Measurements from ENCODE around the gene FOXP4. TPM values are rescaled to one million over a fixed set of nuclear protein-coding genes. Genes with fewer than 3 reads are reported as not detected.

FOXP4 gene, protein sequence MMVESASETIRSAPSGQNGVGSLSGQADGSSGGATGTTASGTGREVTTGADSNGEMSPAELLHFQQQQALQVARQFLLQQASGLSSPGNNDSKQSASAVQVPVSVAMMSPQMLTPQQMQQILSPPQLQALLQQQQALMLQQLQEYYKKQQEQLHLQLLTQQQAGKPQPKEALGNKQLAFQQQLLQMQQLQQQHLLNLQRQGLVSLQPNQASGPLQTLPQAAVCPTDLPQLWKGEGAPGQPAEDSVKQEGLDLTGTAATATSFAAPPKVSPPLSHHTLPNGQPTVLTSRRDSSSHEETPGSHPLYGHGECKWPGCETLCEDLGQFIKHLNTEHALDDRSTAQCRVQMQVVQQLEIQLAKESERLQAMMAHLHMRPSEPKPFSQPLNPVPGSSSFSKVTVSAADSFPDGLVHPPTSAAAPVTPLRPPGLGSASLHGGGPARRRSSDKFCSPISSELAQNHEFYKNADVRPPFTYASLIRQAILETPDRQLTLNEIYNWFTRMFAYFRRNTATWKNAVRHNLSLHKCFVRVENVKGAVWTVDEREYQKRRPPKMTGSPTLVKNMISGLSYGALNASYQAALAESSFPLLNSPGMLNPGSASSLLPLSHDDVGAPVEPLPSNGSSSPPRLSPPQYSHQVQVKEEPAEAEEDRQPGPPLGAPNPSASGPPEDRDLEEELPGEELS
- 19.5 TPM for total RNA-seq

DNA sequence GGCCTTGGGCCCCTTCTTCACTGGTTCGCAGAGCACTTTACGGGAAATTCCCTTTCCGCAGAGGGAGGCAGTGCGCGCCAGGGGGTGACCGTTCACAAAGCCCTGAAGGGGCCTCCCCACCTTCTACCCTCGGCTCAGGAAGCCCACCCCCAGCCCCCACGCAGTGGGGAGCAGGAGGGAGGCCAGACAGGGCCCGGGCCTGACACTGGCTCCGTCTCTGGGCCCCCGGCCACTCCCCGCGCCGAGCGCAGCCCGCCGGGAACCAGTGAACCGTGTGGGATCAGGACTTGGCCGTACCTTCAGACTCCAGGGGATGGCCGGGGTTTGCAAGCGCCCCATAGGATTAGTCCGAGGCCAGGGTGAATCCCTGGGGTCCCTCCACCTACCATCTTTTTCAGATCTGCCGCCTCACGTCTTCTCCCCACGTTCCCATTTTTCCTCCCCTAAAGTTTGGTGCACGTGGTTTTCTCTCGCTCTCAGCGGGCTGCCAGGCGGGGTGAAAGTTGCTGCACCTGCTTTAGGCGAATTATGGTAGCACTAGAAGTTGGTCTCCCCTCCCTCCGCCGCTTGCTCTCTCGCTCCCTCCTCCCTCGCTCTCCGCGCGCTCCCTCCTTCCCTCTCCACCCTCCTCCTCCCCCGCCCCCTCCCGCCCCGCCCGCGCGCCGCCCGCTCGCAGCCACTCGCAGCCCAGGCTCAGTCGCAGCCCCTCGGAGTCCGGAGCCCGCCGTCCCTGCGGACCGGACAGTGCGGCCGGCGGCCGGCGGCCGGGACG, at the start of gene FOXP4:
TSS of gene FOXP4 (plus strand) at position 679 of the 772 bp plus-strand sequence. CDS start 19,380 bp downstream, outside the sequence.
- Histone ChIP-seq H3K4me3 (peak within 1 kb of the TSS; percentile 75 to 95), H3K27ac (peak within 1 kb of the TSS; percentile 50 to 92), H3K36me3 (no peaks in the 10 kb centered on the region), H3K27me3 (no peaks in the 10 kb centered on the region), H3K4me1 (peaks cover 11 to 16% of the 10 kb centered on the region in 2 donors), H3K9me3 (no peaks in the 10 kb centered on the region)
- DNase-seq (ENCODE audit: low spot score in 2 of 2): peak; percentile 49 to 93
- intact Hi-C loops (cut with DNase I): loop anchor here (1.0 to 2.0 kb wide), 5 partner anchors 41 to 241 kb away; partner anchors contain the start of gene TOMM6
- TF ChIP-seq, protein P1, sequence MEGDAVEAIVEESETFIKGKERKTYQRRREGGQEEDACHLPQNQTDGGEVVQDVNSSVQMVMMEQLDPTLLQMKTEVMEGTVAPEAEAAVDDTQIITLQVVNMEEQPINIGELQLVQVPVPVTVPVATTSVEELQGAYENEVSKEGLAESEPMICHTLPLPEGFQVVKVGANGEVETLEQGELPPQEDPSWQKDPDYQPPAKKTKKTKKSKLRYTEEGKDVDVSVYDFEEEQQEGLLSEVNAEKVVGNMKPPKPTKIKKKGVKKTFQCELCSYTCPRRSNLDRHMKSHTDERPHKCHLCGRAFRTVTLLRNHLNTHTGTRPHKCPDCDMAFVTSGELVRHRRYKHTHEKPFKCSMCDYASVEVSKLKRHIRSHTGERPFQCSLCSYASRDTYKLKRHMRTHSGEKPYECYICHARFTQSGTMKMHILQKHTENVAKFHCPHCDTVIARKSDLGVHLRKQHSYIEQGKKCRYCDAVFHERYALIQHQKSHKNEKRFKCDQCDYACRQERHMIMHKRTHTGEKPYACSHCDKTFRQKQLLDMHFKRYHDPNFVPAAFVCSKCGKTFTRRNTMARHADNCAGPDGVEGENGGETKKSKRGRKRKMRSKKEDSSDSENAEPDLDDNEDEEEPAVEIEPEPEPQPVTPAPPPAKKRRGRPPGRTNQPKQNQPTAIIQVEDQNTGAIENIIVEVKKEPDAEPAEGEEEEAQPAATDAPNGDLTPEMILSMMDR (IDR thresholded peaks at IDR 0.05): no peak

DNA sequence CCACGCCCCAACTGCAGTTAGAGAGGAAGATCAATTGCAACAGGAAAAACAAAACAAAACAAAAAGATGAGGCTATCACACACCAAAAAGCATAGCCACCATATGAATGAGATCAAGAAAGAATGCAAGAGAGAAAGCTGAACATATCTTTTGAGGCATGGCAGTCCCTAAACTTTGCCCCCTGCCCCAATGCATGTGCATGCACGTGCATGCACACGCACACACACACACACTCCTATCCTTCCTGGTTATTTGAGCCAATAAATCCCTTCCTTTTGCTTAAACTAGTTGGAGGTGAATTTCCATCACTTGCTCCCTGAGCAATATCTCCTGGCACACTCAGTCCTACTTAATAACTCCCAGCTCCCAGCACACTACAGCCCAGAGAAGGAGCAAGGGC, 48.6 kb upstream of the FOXP4 start:
- Histone ChIP-seq H3K9me3 (no peaks in the 10 kb centered on the region), H3K27ac (no peak overlapping the region), H3K27me3 (no peaks in the 10 kb centered on the region), H3K4me1 (no peaks in the 10 kb centered on the region), H3K4me3 (no peak overlapping the region), H3K36me3 (no peaks in the 10 kb centered on the region)
- intact Hi-C loops (cut with DNase I): no loop called here
- no peak for DNase-seq (ENCODE audit: low spot score in 2 of 2)
- TF ChIP-seq, protein P1 (IDR thresholded peaks at IDR 0.05): no peak

DNA sequence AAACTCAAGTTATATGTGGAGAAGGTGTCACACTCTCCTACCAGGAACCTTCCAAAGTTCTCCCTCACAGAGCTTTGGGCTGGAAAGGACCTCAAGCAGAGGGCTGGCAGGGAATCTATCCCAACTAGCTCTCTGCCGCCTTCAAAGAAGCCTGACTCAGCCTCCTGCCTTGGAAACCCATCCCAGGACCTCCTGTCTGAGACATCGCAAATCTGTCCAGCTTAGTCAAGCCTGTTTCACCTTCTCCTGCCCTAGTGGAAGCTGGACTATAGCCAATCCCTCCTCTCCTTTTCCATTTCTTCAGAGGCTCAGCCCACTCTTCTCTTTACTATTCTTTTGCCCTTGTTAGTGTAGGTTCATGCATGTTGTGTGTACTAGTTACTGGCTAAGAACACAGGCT, 48.2 kb upstream of the FOXP4 start:
- no peak for DNase-seq (ENCODE audit: low spot score in 2 of 2)
- TF ChIP-seq, protein P1 (IDR thresholded peaks at IDR 0.05): no peak
- no peak overlapping the region for H3K4me3 ChIP-seq
- H3K4me1 ChIP-seq: no peaks in the 10 kb centered on the region
- H3K27me3 ChIP-seq: no peaks in the 10 kb centered on the region
- H3K9me3 ChIP-seq: no peaks in the 10 kb centered on the region
- intact Hi-C loops (cut with DNase I): no loop called here
- no peak overlapping the region for H3K27ac ChIP-seq
- no peaks in the 10 kb centered on the region for H3K36me3 ChIP-seq

DNA sequence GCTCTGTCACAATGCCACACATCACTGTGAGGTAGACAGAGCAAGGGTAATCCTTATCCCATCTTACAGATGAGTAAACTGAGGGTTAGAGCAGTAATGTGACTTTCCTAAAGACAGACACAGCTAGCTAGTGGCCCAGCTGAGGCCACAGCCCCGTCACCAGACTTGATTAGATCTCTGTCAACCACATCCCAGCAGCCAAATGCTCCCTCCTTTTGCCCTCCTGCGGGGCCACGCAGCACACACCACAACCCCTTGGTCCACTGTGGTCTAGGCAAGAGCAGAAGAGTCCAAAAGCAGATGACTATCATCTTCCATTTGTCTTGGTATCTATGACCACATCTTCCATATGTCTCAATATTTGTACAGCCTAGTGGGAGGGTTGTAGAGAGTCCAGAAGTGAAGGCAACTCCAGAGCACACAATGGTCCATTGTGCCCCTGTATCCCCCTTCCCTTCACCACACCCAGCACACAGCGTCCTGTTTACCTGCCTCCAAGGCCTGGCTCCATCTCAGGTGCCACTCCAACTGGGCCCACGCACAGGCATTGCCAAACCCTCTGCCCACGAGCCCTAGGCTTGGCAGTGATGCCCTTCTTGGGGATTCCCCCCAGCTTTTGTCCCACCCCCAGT, 47.1 kb upstream of the FOXP4 start:
- H3K36me3 ChIP-seq: no peaks in the 10 kb centered on the region
- H3K27ac ChIP-seq: no peak overlapping the region
- no peaks in the 10 kb centered on the region for H3K9me3 ChIP-seq
- intact Hi-C loops (cut with DNase I): no loop called here
- TF ChIP-seq, protein P1 (IDR thresholded peaks at IDR 0.05): no peak
- peaks cover 0 to 2% of the 10 kb centered on the region in 2 donors for H3K4me1 ChIP-seq
- H3K4me3 ChIP-seq: no peak overlapping the region
- H3K27me3 ChIP-seq: no peaks in the 10 kb centered on the region
- no peak for DNase-seq (ENCODE audit: low spot score in 2 of 2)

DNA sequence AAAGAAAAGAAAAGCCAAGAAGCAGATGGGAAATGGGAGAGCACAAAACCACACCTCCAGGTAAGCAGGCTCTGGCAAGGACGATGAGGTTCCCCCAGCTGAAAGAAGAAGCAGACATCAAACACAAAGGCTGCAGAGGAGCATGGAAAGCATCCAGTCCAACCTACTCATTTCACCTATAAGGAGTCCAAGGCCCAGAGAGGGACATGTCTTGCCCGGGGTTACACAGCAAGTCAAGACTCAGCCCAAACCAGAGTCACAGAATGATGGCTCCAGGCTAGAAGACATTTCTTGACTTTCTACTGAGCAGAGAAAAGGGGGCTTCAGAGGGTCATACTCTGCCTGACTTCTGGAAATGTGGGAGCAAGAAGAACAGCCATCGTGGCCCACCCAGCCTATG, 45.6 kb upstream of the FOXP4 start:
- Histone ChIP-seq H3K4me1 (peaks cover 3 to 9% of the 10 kb centered on the region in 2 donors), H3K9me3 (no peaks in the 10 kb centered on the region), H3K27ac (no peak overlapping the region), H3K27me3 (no peaks in the 10 kb centered on the region), H3K36me3 (no peaks in the 10 kb centered on the region), H3K4me3 (no peak overlapping the region)
- DNase-seq (ENCODE audit: low spot score in 2 of 2): no peak
- TF ChIP-seq, protein P1 (IDR thresholded peaks at IDR 0.05): no peak
- intact Hi-C loops (cut with DNase I): no loop called here

All from ascending aorta (tissue), 2 donors.